ENCODE results near the gene G0S2.

Gene G0S2

GRCh38 chr1:209707308-209707707, 32.1 kb downstream of the G0S2 start:
- no peak overlapping the region for H3K4me3 ChIP-seq (replicated peaks; ENCODE audit: insufficient read depth, low read length)
- no peak overlapping the region for H3K27ac ChIP-seq (replicated peaks)
- DNase-seq (ENCODE audit: low read depth in 1 of 2, low spot score in 1 of 2) = no peak
- H3K27me3 ChIP-seq (ENCODE audit: insufficient read depth, poor library complexity, severe bottlenecking) = peaks cover 3% of the 10 kb centered on the region
- TF ChIP-seq, protein P1, sequence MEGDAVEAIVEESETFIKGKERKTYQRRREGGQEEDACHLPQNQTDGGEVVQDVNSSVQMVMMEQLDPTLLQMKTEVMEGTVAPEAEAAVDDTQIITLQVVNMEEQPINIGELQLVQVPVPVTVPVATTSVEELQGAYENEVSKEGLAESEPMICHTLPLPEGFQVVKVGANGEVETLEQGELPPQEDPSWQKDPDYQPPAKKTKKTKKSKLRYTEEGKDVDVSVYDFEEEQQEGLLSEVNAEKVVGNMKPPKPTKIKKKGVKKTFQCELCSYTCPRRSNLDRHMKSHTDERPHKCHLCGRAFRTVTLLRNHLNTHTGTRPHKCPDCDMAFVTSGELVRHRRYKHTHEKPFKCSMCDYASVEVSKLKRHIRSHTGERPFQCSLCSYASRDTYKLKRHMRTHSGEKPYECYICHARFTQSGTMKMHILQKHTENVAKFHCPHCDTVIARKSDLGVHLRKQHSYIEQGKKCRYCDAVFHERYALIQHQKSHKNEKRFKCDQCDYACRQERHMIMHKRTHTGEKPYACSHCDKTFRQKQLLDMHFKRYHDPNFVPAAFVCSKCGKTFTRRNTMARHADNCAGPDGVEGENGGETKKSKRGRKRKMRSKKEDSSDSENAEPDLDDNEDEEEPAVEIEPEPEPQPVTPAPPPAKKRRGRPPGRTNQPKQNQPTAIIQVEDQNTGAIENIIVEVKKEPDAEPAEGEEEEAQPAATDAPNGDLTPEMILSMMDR (IDR thresholded peaks at IDR 0.05; ENCODE audit: insufficient read depth, low read length) = no peak
- no peak for TF ChIP-seq SPI1 (IDR thresholded peaks at IDR 0.05; ENCODE audit: borderline replicate concordance, low read depth)
- no peak for TF ChIP-seq GABPA (IDR thresholded peaks at IDR 0.05; ENCODE audit: low read depth)
- TF ChIP-seq POLR2AphosphoS5 (IDR thresholded peaks at IDR 0.05; ENCODE audit: low read depth) = no peak
- TF ChIP-seq, protein P2, sequence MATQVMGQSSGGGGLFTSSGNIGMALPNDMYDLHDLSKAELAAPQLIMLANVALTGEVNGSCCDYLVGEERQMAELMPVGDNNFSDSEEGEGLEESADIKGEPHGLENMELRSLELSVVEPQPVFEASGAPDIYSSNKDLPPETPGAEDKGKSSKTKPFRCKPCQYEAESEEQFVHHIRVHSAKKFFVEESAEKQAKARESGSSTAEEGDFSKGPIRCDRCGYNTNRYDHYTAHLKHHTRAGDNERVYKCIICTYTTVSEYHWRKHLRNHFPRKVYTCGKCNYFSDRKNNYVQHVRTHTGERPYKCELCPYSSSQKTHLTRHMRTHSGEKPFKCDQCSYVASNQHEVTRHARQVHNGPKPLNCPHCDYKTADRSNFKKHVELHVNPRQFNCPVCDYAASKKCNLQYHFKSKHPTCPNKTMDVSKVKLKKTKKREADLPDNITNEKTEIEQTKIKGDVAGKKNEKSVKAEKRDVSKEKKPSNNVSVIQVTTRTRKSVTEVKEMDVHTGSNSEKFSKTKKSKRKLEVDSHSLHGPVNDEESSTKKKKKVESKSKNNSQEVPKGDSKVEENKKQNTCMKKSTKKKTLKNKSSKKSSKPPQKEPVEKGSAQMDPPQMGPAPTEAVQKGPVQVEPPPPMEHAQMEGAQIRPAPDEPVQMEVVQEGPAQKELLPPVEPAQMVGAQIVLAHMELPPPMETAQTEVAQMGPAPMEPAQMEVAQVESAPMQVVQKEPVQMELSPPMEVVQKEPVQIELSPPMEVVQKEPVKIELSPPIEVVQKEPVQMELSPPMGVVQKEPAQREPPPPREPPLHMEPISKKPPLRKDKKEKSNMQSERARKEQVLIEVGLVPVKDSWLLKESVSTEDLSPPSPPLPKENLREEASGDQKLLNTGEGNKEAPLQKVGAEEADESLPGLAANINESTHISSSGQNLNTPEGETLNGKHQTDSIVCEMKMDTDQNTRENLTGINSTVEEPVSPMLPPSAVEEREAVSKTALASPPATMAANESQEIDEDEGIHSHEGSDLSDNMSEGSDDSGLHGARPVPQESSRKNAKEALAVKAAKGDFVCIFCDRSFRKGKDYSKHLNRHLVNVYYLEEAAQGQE (IDR thresholded peaks at IDR 0.05; ENCODE audit: insufficient replicate concordance, low read depth) = no peak

GRCh38 chr1:209708297-209708696, 33.1 kb downstream of the G0S2 start:
- TF ChIP-seq SPI1 (IDR thresholded peaks at IDR 0.05; ENCODE audit: borderline replicate concordance, low read depth) (no peak), POLR2AphosphoS5 (IDR thresholded peaks at IDR 0.05; ENCODE audit: low read depth) (no peak), GABPA (IDR thresholded peaks at IDR 0.05; ENCODE audit: low read depth) (no peak)
- TF ChIP-seq, protein P2 (IDR thresholded peaks at IDR 0.05; ENCODE audit: insufficient replicate concordance, low read depth) = no peak
- TF ChIP-seq, protein P1 (IDR thresholded peaks at IDR 0.05; ENCODE audit: insufficient read depth, low read length) = no peak
- Histone ChIP-seq H3K27ac (replicated peaks) (no peak overlapping the region), H3K4me3 (replicated peaks; ENCODE audit: insufficient read depth, low read length) (no peak overlapping the region), H3K27me3 (ENCODE audit: insufficient read depth, poor library complexity, severe bottlenecking) (peaks cover 3% of the 10 kb centered on the region)
- DNase-seq (ENCODE audit: low read depth in 1 of 2, low spot score in 1 of 2) = no peak

DNA sequence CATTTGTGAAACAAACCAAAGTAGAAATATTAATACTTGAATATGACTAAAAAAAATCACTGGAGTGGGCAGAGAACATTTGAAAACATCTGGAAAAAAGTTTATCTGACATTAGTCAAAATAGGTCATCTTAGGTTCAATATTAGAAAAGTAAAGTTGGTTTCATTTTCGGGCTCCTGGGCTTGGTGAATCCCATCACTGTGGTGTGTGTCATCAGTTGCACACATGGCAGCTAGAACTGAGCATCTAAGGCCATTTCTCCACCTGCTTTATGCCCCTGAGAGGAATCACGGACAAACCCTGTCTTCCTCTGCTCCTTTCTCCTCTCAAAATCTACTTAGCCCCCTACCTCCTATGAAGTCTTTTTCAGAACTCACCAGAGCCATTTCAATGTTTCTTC, 34.9 kb downstream of the G0S2 start:
- Histone ChIP-seq H3K27me3 (ENCODE audit: insufficient read depth, poor library complexity, severe bottlenecking) (peaks cover 3% of the 10 kb centered on the region), H3K4me3 (replicated peaks; ENCODE audit: insufficient read depth, low read length) (no peak overlapping the region), H3K27ac (replicated peaks) (no peak overlapping the region)
- TF ChIP-seq SPI1 (IDR thresholded peaks at IDR 0.05; ENCODE audit: borderline replicate concordance, low read depth) = no peak
- TF ChIP-seq, protein P2 (IDR thresholded peaks at IDR 0.05; ENCODE audit: insufficient replicate concordance, low read depth) = no peak
- TF ChIP-seq, protein P1 (IDR thresholded peaks at IDR 0.05; ENCODE audit: insufficient read depth, low read length) = no peak
- no peak for TF ChIP-seq POLR2AphosphoS5 (IDR thresholded peaks at IDR 0.05; ENCODE audit: low read depth)
- no peak for TF ChIP-seq GABPA (IDR thresholded peaks at IDR 0.05; ENCODE audit: low read depth)
- DNase-seq (ENCODE audit: low read depth in 1 of 2, low spot score in 1 of 2) = no peak

Measured in HL-60 (cell line).